ENCODE results near the gene CRYBA2. TPM values are rescaled to one million over a fixed set of nuclear protein-coding genes. Genes with fewer than 3 reads are reported as not detected.

Gene CRYBA2
- total RNA-seq, 3 donors from 2014 or later: not detected

DNA sequence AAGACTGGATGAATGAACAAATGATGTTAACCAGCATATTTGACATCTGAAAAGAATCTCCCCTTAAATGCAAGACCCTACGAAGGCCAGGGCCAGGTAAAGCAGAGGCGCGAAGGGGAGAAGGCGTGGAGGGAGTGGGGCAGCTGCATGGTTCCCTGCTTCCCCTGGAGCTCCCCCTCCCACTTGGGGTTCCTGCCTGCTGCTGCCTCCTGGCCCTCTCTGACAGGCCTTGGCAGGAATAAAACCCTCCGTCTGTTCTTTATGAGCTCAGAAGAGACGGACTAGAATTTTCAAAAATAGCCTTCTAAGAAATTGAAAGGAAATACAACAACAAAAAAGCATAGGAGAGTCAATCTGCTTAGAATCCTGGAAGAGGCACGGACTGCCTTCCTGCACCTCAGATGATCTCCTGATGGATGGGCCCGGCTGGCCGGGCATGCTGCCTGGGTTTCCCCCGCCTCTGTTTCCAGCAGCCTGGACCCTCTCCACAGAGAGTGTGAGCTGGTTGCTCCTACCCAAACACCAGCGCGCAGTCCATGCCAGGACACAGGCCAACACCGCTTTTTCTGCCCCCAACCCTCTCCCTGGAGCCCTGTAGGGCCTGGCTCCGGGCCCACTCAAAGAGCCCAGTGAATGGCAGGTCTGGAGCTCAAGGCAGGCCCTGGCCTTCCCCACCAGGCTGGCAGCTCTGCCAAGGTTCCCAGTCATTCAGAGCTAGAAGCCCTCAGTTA lies 24.1 kb upstream of the CRYBA2 start:
- no peak overlapping the region for H3K4me3 Mint-ChIP-seq
- no peaks in the 10 kb centered on the region for H3K36me3 Mint-ChIP-seq (ENCODE audit: insufficient read depth)
- DNase-seq: no peak
- ATAC-seq: no peak
- no peaks in the 10 kb centered on the region for H3K9me3 Mint-ChIP-seq
- H3K4me1 Mint-ChIP-seq (ENCODE audit: low read depth): no peaks in the 10 kb centered on the region
- peaks cover 27% of the 10 kb centered on the region for H3K27me3 Mint-ChIP-seq (ENCODE audit: low read depth)

DNA sequence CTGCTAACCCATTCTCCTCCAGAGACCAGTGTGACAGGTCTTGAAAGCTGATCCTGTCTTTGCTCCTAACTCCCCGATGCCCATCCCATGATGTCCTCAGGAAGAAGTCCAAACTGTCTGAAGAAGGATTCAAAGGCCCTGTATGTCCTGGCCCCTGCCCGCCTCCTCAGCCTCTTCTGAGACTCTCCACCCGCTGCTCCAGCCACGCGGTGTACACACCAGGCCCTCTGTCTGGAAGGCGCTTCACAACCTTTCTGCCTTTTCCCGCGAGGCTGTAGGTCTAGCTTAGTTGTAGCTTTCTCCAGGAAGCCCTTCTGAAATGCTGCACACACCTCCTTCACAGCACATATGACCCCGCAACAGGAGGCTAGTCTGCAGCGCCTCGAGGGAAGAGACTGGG lies 23.5 kb upstream of the CRYBA2 start:
- Mint-ChIP-seq H3K27me3 (ENCODE audit: low read depth) (peaks cover 30% of the 10 kb centered on the region), H3K36me3 (ENCODE audit: insufficient read depth) (no peaks in the 10 kb centered on the region), H3K4me3 (no peak overlapping the region), H3K9me3 (no peaks in the 10 kb centered on the region), H3K4me1 (ENCODE audit: low read depth) (no peaks in the 10 kb centered on the region)
- no peak for DNase-seq
- ATAC-seq: no peak

GRCh38 chr2:219010873-219011272 lies 17.7 kb upstream of the CRYBA2 start:
- no peak for ATAC-seq
- no peak for DNase-seq
- H3K4me1 Mint-ChIP-seq (ENCODE audit: low read depth): no peaks in the 10 kb centered on the region
- H3K4me3 Mint-ChIP-seq: no peak overlapping the region
- H3K9me3 Mint-ChIP-seq: no peaks in the 10 kb centered on the region
- peaks cover 37% of the 10 kb centered on the region for H3K27me3 Mint-ChIP-seq (ENCODE audit: low read depth)
- no peaks in the 10 kb centered on the region for H3K36me3 Mint-ChIP-seq (ENCODE audit: insufficient read depth)

DNA sequence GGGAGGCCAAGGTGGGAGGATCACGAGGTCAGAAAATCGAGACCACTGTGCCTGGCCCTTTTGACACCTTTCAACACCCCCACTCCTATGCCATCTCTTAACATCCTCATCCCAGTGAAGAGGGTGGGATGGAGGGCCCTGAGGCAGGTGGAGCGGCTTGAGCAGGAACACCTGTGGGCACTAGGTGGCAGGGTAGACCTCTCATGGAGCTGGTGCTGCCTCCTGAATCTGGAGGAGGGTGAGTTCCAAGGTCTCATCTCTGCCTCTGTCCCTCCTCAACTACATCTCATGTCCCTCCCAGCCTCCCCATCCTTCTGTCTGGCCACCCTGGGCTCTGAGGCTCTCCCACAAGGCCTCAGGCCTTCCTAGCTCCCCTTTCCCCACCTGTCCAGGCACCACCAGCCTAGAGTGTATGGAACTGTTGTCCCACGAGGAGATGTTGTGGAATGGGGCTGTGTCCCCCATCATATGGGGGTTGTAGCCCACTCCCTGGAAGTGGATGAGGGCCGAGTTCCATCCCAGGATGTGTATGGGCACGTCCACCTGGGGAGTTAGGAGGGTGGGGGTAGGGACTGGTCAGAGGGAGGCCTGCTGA lies 17.0 kb upstream of the CRYBA2 start:
- H3K27me3 Mint-ChIP-seq (ENCODE audit: low read depth): peaks cover 43% of the 10 kb centered on the region

DNA sequence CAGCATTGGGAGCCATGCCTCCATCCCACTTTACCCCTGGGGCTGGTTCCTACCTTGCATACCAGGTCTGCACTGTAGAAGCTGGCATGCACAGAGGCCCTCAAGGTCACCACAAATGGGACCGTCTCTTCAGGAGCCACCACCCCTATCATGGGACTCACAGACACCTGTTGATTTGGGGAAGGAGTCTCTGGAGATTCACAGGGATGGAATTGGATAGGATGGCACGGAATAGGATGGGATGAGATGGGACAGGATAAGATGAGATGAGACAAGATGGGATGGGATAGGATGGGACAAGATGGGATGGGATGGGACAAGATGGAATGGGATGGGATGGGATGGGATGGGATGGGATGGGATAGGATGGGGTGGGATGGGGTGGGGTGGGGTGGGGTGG lies 16.1 kb upstream of the CRYBA2 start:
- H3K4me1 Mint-ChIP-seq (ENCODE audit: low read depth): no peaks in the 10 kb centered on the region
- DNase-seq (no peak), ATAC-seq (no peak)
- H3K27me3 Mint-ChIP-seq (ENCODE audit: low read depth): peaks cover 44% of the 10 kb centered on the region
- H3K9me3 Mint-ChIP-seq: no peaks in the 10 kb centered on the region
- no peak overlapping the region for H3K4me3 Mint-ChIP-seq
- H3K36me3 Mint-ChIP-seq (ENCODE audit: insufficient read depth): no peaks in the 10 kb centered on the region

More for the DNA sequence above, 17.0 kb upstream of the CRYBA2 start:
- Mint-ChIP-seq H3K4me1 (ENCODE audit: low read depth) (no peaks in the 10 kb centered on the region), H3K36me3 (ENCODE audit: insufficient read depth) (no peaks in the 10 kb centered on the region), H3K9me3 (no peaks in the 10 kb centered on the region), H3K4me3 (no peak overlapping the region)
- DNase-seq (no peak), ATAC-seq (peak; percentile 52 to 65)

- peaks cover 13% of the 10 kb centered on the region for H3K4me1 Mint-ChIP-seq (ENCODE audit: low read depth)
- H3K9me3 Mint-ChIP-seq: no peaks in the 10 kb centered on the region
- peaks cover 66% of the 10 kb centered on the region for H3K27me3 Mint-ChIP-seq (ENCODE audit: low read depth)
- DNase-seq (no peak), ATAC-seq (no peak)
- H3K36me3 Mint-ChIP-seq (ENCODE audit: insufficient read depth): no peaks in the 10 kb centered on the region
- no peak overlapping the region for H3K4me3 Mint-ChIP-seq
Measured at GRCh38 chr2:219003979-219004378, 10.8 kb upstream of the CRYBA2 start.

DNA sequence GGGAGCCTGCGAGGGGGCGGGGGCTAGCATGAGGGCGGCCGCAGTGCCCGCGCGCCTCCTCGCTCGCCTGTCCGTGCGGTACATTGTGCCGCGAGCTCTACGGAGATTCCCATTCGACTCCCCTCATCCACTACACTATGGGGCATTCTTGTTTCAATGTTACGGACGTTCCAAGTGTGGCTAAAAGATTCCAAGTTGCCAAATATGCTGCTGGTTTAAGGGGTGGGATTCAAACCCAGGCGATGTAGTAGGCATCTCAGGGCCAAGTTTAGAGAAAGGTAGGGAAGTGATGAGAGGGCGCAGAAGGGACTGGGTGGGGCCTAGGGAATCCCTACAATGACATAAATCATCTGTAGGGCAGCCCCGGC lies 10.0 kb upstream of the CRYBA2 start:
- ATAC-seq (no peak), DNase-seq (no peak)
- H3K36me3 Mint-ChIP-seq (ENCODE audit: insufficient read depth): no peaks in the 10 kb centered on the region
- no peaks in the 10 kb centered on the region for H3K9me3 Mint-ChIP-seq
- peaks cover 69% of the 10 kb centered on the region for H3K27me3 Mint-ChIP-seq (ENCODE audit: low read depth)
- peaks cover 13% of the 10 kb centered on the region for H3K4me1 Mint-ChIP-seq (ENCODE audit: low read depth)
- no peak overlapping the region for H3K4me3 Mint-ChIP-seq

GRCh38 chr2:219002395-219003266 lies 9.4 kb upstream of the CRYBA2 start:
- ATAC-seq (peak; percentile 59 to 61), DNase-seq (no peak)
- no peaks in the 10 kb centered on the region for H3K9me3 Mint-ChIP-seq
- peaks cover 13% of the 10 kb centered on the region for H3K4me1 Mint-ChIP-seq (ENCODE audit: low read depth)
- peak overlapping the region; percentile 50 for H3K4me3 Mint-ChIP-seq
- peaks cover 72% of the 10 kb centered on the region for H3K27me3 Mint-ChIP-seq (ENCODE audit: low read depth)
- H3K36me3 Mint-ChIP-seq (ENCODE audit: insufficient read depth): no peaks in the 10 kb centered on the region

DNA sequence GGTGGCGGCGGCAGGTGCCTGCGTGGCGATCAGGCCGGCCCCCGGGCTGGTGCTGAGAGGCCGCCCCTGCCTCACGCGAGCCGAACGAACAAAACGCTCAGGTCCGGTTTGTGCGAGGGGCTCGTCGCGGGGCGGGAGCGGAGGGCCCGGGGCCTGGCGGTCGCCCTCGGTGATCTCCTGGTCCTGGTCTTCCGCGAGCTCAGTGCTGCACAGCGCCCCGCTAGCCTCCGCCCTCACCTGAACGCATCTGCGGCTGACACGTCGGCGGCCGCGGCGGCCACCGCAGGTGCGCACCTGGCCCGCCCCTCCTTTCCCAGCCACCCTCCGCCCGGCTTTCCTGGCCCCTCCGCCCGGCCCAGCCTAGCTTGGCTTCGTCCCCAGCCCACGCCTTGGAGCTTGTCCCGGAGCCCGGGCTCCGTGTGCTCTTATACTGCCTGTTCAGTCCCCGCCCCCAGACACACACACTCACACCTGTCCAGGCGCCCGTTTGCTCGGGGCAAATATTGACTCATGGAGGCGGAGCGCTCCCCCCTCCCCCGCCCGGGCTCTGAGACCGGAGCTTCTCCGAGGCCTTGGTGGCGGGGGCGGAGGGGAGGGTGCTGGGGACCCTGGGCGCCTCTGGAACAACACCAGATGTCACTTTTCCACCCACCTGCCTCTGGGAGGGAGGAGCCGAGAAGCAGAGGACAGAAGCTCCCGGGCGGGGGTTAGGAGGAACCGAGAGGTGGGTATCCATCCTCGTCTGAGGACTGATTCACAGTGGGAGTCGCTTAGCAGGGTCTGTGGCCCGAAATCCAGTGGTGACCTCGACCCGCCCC lies 8.6 kb upstream of the CRYBA2 start:
- DNase-seq (peak; percentile 45), ATAC-seq (peak; percentile 32 to 41)
- peaks cover 13% of the 10 kb centered on the region for H3K4me1 Mint-ChIP-seq (ENCODE audit: low read depth)
- no peaks in the 10 kb centered on the region for H3K9me3 Mint-ChIP-seq
- H3K27me3 Mint-ChIP-seq (ENCODE audit: low read depth): peaks cover 74% of the 10 kb centered on the region
- no peaks in the 10 kb centered on the region for H3K36me3 Mint-ChIP-seq (ENCODE audit: insufficient read depth)
- H3K4me3 Mint-ChIP-seq: peak overlapping the region; percentile 26

- no peak for DNase-seq
- Mint-ChIP-seq H3K4me3 (no peak overlapping the region), H3K36me3 (ENCODE audit: insufficient read depth) (no peaks in the 10 kb centered on the region), H3K9me3 (no peaks in the 10 kb centered on the region), H3K4me1 (ENCODE audit: low read depth) (peaks cover 15% of the 10 kb centered on the region), H3K27me3 (ENCODE audit: low read depth) (peaks cover 77% of the 10 kb centered on the region)
- ATAC-seq: peak in 1 of 2 donors; percentile 13
Measured at GRCh38 chr2:219001100-219001576, 7.9 kb upstream of the CRYBA2 start.

GRCh38 chr2:219000569-219000960 lies 7.3 kb upstream of the CRYBA2 start:
- Mint-ChIP-seq H3K4me1 (ENCODE audit: low read depth) (peaks cover 17% of the 10 kb centered on the region), H3K9me3 (no peaks in the 10 kb centered on the region), H3K4me3 (no peak overlapping the region), H3K27me3 (ENCODE audit: low read depth) (peaks cover 77% of the 10 kb centered on the region), H3K36me3 (ENCODE audit: insufficient read depth) (no peaks in the 10 kb centered on the region)
- ATAC-seq (no peak), DNase-seq (no peak)

DNA sequence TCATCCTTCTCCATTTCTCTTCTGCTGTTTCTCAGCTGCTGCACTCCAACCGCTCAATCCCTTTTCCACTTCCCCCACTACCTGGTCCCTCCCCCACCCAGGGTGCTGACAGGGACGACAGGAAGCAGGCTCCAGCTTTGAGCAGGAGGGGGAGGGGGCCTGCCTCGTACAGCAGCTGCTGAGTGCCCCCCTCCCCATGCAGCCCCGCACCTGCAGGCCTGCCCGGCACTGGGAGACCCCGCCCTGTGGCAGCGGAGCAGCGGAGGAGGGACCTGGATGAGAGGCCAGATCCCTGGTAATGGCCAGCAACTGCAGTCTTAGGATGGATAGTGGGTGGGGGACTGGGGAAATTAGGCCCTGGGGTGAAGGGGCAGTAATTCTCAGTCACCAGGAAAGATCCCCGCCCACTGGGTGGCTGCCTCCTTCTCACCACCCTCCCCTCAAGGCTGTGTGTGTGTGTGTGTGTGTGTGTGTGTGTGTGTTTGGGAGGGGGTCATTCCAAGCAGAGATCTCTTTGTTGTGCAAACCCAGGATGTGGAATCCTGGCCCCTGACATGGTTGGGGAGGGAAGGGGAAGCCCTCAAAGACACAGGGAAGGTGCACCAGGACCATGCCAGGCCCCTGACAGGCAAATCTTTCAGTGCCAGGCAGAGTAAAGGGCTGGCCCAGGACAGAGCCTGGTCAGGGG lies 6.8 kb upstream of the CRYBA2 start:
- Mint-ChIP-seq H3K36me3 (ENCODE audit: insufficient read depth) (no peaks in the 10 kb centered on the region), H3K4me3 (no peak overlapping the region), H3K9me3 (no peaks in the 10 kb centered on the region), H3K27me3 (ENCODE audit: low read depth) (peaks cover 77% of the 10 kb centered on the region), H3K4me1 (ENCODE audit: low read depth) (peaks cover 17% of the 10 kb centered on the region)
- ATAC-seq (no peak), DNase-seq (no peak)

GRCh38 chr2:218999021-218999880 lies 6.0 kb upstream of the CRYBA2 start:
- H3K4me3 Mint-ChIP-seq: no peak overlapping the region
- ATAC-seq (no peak), DNase-seq (no peak)
- no peaks in the 10 kb centered on the region for H3K36me3 Mint-ChIP-seq (ENCODE audit: insufficient read depth)
- H3K27me3 Mint-ChIP-seq (ENCODE audit: low read depth): peaks cover 76% of the 10 kb centered on the region
- no peaks in the 10 kb centered on the region for H3K9me3 Mint-ChIP-seq
- H3K4me1 Mint-ChIP-seq (ENCODE audit: low read depth): peaks cover 17% of the 10 kb centered on the region

Data from activated T-cell treated with anti-CD3 and anti-CD28 coated beads, Interleukin-2, amount 50 U/mL, for 4 hours (primary cell).